Bronchial epithelial cell (primary cell): ENCODE data around the gene B3GLCT. TPM values are rescaled to one million over a fixed set of nuclear protein-coding genes. Genes with fewer than 3 reads are reported as not detected.
A peak's percentile ranks its signal among the peaks of the same experiment; 100 is the strongest.

Experiments used
- DNase-seq: peaks from one replicate; pipeline ENCODE4 v3.0.0-alpha.2; 2010; ENCODE audit warnings: low read depth
- FAIRE-seq: peaks from 2 replicates; lab custom pipeline; 2011; peaks lifted over from hg19 to GRCh38; lab: Jason Lieb, UNC
- H3K27me3 ChIP-seq: 2 replicates; pipeline ENCODE4 v1.5.1; 2011; ENCODE audit warnings: low read length; ENCODE audit not compliant: control insufficient read depth, insufficient read depth
- H3K36me3 ChIP-seq: 2 replicates; pipeline ENCODE4 v1.5.1; 2011; ENCODE audit warnings: low read length; ENCODE audit not compliant: control insufficient read depth, insufficient read depth
- H3K4me3 ChIP-seq: 2 replicates; pipeline ENCODE4 v1.5.1; 2011; ENCODE audit warnings: mild to moderate bottlenecking, low read depth, low read length, control low read depth
- CTCF ChIP-seq: IDR thresholded peaks from 2 replicates; pipeline ENCODE4 v1.5.1; 2011; ENCODE audit warnings: mild to moderate bottlenecking, moderate library complexity, low read length, control low read depth, inconsistent platforms; ENCODE audit not compliant: insufficient read depth, severe bottlenecking
- total RNA-seq: library from RNA; depleted of rRNA; stranded (reverse); fragments of >200 nt; gene quantifications from 2 replicates; pipeline ENCODE4 v1.2.1, GENCODE V29; 2014

Gene B3GLCT
- total RNA-seq, 1 donor from 2014 or later, result 3.9 TPM

GRCh38 chr13:31250435-31250834 lies 50.7 kb downstream of the B3GLCT start:
- Histone ChIP-seq H3K27me3 (no peaks in the 10 kb centered on the region), H3K36me3 (no peaks in the 10 kb centered on the region), H3K4me3 (no peak overlapping the region)
- TF ChIP-seq CTCF, result no peak
- DNase-seq (no peak), FAIRE-seq (no peak)

- no peak for TF ChIP-seq CTCF
- FAIRE-seq (no peak), DNase-seq (peak; percentile 29)
- Histone ChIP-seq H3K36me3 (no peaks in the 10 kb centered on the region), H3K4me3 (no peak overlapping the region), H3K27me3 (no peaks in the 10 kb centered on the region)
Measured at GRCh38 chr13:31261241-31261640, 61.5 kb downstream of the B3GLCT start.

GRCh38 chr13:31263346-31263745 lies 63.6 kb downstream of the B3GLCT start:
- H3K36me3 ChIP-seq, result no peaks in the 10 kb centered on the region
- no peak for DNase-seq
- no peak for FAIRE-seq
- no peak for TF ChIP-seq CTCF
- H3K4me3 ChIP-seq, result no peak overlapping the region
- H3K27me3 ChIP-seq, result no peaks in the 10 kb centered on the region

- peak; percentile 17 for DNase-seq
Measured at GRCh38 chr13:31264151-31264550, 64.4 kb downstream of the B3GLCT start.

GRCh38 chr13:31267126-31267784 lies 67.5 kb downstream of the B3GLCT start:
- no peak for TF ChIP-seq CTCF
- no peak for FAIRE-seq
- peak; percentile 90 for DNase-seq
- Histone ChIP-seq H3K4me3 (no peak overlapping the region), H3K27me3 (no peaks in the 10 kb centered on the region), H3K36me3 (no peaks in the 10 kb centered on the region)

More at GRCh38 chr13:31264151-31264550, 64.4 kb downstream of the B3GLCT start:
- Histone ChIP-seq H3K27me3 (no peaks in the 10 kb centered on the region), H3K36me3 (no peaks in the 10 kb centered on the region), H3K4me3 (no peak overlapping the region)
- no peak for FAIRE-seq
- no peak for TF ChIP-seq CTCF

- Histone ChIP-seq H3K36me3 (no peaks in the 10 kb centered on the region), H3K4me3 (no peak overlapping the region), H3K27me3 (no peaks in the 10 kb centered on the region)
- FAIRE-seq (no peak), DNase-seq (no peak)
- no peak for TF ChIP-seq CTCF
Measured at GRCh38 chr13:31274390-31274789, 74.6 kb downstream of the B3GLCT start.
